Sigmoid colon (tissue), 7 donors: ENCODE results near the gene PDCD4. TPM values are rescaled to one million over a fixed set of nuclear protein-coding genes. Genes with fewer than 3 reads are reported as not detected.

Source experiments
- DNase-seq: peaks from one replicate; pipeline ENCODE4 v3.0.0-alpha.2; 2019
- H3K27ac ChIP-seq, 4 donors: fragments of 200-600 bp; sonication (generic); one replicate each; pipeline ENCODE4 v1.5.1; 2016 to 2019; ENCODE audit warnings: mild to moderate bottlenecking in 1 of 4
- H3K27me3 ChIP-seq, 3 donors: fragments of 200-600 bp; sonication (generic); one replicate each; pipeline ENCODE4 v1.5.1; 2019; ENCODE audit warnings: mild to moderate bottlenecking in 1 of 3
- H3K36me3 ChIP-seq, 4 donors: fragments of 200-600 bp; sonication (generic); one replicate each; pipeline ENCODE4 v1.5.1; 2016 to 2019
- H3K4me1 ChIP-seq, 4 donors: fragments of 200-600 bp; sonication (generic); one replicate each; pipeline ENCODE4 v1.5.1; 2017 to 2019
- H3K4me3 ChIP-seq, 4 donors: fragments of 200-600 bp; sonication (generic); one replicate each; pipeline ENCODE4 v1.5.1; 2017 to 2019; ENCODE audit warnings: mild to moderate bottlenecking in 2 of 4, moderate library complexity in 1 of 4
- H3K9me3 ChIP-seq, 4 donors: fragments of 200-600 bp in 3 of 4; sonication (generic) in 3 of 4; one replicate each; pipeline versions ENCODE4 v1.5.1 to v1.6.1; 2013 to 2019
- EP300 ChIP-seq, 4 donors: sonication (generic); formaldehyde crosslinking; IDR thresholded peaks; one replicate each; pipeline ENCODE4 v1.6.1; 2017; ENCODE audit warnings: antibody characterized with exemption in 4 of 4
- POLR2A ChIP-seq, 2 donors: fragments of 450-650 bp; IDR thresholded peaks; one replicate each; pipeline ENCODE4 v1.6.1; 2016; ENCODE audit warnings: antibody characterized with exemption in 2 of 2, mild to moderate bottlenecking in 2 of 2, moderate library complexity in 2 of 2
- POLR2AphosphoS5 ChIP-seq, 4 donors: sonication (generic); formaldehyde crosslinking; IDR thresholded peaks; one replicate each; pipeline ENCODE4 v1.6.1; 2017; ENCODE audit warnings: antibody characterized with exemption in 4 of 4
- WGBS, 2 donors: extraction: QIAGEN DNeasy Blood & Tissue Kit; methylation state at CpG; one replicate each; pipeline ENCODE4 v1.1.7; 2013; 5-methylcytosine and 5-hydroxymethylcytosine counted together
- intact Hi-C: fragments of 100-400 bp; cut with DNase I; formaldehyde crosslinking; loops from one replicate; pipeline ENCODE4 v1.15.1; 2023
- polyA plus RNA-seq, 3 donors: library from polyadenylated mRNA; stranded (reverse); fragments of 200-250 nt; gene quantifications; one replicate each; pipeline ENCODE4 v1.2.3, GENCODE V29; 2013
- total RNA-seq, 4 donors: library from RNA; depleted of rRNA; stranded (reverse); fragments of >200 nt; gene quantifications; one replicate each; pipeline ENCODE4 v1.1.0, GENCODE V29; 2016
- TF ChIP-seq, protein P1 (sequence below), 4 experiments: fragments of 450-650 bp in 3 of 4; fragments of 200-600 bp in 1 of 4; IDR thresholded peaks; one replicate each; pipeline ENCODE4 v1.5.1; 2016 to 2019; ENCODE audit warnings: antibody characterized with exemption in 4 of 4, mild to moderate bottlenecking in 3 of 4, moderate library complexity in 2 of 4
- donor health status: healthy with polysubstance abuse.
- donor health status: Bipolar disorder and iron deficiency.
- donor health status: healthy.

PDCD4 gene
- total and polyA plus RNA-seq, 7 donors, result 64.3 to 327 (median 140) TPM

DNA sequence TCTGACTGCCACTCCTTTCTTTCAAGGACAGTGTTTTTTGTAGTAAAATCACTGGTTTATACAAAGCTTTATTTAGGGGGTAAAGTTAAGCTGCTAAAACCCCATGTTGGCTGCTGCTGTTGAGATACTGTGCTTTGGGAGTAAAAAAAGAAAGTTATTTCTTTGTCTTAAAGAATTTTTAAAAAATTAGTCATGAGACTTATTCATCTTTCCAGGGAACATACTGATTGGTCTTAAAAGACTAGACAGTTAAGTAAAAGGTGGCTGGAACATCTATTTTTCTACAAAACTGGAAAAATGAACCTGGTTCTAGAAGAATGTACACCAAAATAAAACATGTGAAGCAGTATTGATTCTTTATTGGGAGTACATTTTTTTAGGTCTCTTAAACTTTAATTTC is 26.7 kb downstream of the PDCD4 start:
- no peak for DNase-seq
- Histone ChIP-seq H3K27ac (no peak overlapping the region), H3K9me3 (no peaks in the 10 kb centered on the region), H3K36me3 (peaks cover 0 to 76% (median 17%) of the 10 kb centered on the region in 4 donors), H3K4me1 (peaks cover 0 to 61% (median 32%) of the 10 kb centered on the region in 4 donors), H3K27me3 (no peaks in the 10 kb centered on the region), H3K4me3 (no peak overlapping the region)
- TF ChIP-seq POLR2A (IDR thresholded peaks at IDR 0.05) (no peak), EP300 (IDR thresholded peaks at IDR 0.05) (no peak), POLR2AphosphoS5 (IDR thresholded peaks at IDR 0.05) (no peak)
- TF ChIP-seq, protein P1, sequence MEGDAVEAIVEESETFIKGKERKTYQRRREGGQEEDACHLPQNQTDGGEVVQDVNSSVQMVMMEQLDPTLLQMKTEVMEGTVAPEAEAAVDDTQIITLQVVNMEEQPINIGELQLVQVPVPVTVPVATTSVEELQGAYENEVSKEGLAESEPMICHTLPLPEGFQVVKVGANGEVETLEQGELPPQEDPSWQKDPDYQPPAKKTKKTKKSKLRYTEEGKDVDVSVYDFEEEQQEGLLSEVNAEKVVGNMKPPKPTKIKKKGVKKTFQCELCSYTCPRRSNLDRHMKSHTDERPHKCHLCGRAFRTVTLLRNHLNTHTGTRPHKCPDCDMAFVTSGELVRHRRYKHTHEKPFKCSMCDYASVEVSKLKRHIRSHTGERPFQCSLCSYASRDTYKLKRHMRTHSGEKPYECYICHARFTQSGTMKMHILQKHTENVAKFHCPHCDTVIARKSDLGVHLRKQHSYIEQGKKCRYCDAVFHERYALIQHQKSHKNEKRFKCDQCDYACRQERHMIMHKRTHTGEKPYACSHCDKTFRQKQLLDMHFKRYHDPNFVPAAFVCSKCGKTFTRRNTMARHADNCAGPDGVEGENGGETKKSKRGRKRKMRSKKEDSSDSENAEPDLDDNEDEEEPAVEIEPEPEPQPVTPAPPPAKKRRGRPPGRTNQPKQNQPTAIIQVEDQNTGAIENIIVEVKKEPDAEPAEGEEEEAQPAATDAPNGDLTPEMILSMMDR (IDR thresholded peaks at IDR 0.05), result no peak
- intact Hi-C loops, result no loop called here

DNA sequence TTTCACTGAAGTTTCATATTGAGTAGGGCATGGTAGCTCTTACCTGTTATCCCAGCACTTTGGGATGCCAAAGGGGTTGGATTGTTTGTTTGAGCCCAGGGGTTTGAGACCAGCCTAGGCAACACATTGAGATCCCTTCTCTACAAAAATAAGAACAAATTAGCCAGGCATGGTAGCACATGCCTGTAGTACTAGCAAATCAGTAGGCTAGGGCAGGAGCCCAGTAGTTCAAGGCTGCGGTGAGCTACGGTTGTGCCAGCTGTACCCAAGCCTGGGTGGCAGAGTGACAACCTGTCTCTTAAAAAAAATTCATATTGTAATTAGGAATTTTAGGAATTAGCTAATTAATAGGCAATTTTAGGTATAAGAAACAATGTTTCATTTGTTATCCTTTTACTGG is 29.3 kb downstream of the PDCD4 start:
- Histone ChIP-seq H3K4me3 (no peak overlapping the region), H3K27me3 (no peaks in the 10 kb centered on the region), H3K36me3 (peaks cover 0 to 59% (median 12%) of the 10 kb centered on the region in 4 donors), H3K9me3 (no peaks in the 10 kb centered on the region), H3K27ac (peak overlapping the region in 1 of 4 donors; percentile 44), H3K4me1 (peaks cover 0 to 41% (median 22%) of the 10 kb centered on the region in 4 donors)
- 96 to 98% methylated on average over 2 of the region's 2 CpGs for WGBS, 2 donors
- intact Hi-C loops, result no loop called here
- TF ChIP-seq POLR2AphosphoS5 (IDR thresholded peaks at IDR 0.05) (peak in 1 of 4 donors; percentile 5), POLR2A (IDR thresholded peaks at IDR 0.05) (no peak), EP300 (IDR thresholded peaks at IDR 0.05) (no peak)
- TF ChIP-seq, protein P1 (IDR thresholded peaks at IDR 0.05), result no peak
- no peak for DNase-seq

DNA sequence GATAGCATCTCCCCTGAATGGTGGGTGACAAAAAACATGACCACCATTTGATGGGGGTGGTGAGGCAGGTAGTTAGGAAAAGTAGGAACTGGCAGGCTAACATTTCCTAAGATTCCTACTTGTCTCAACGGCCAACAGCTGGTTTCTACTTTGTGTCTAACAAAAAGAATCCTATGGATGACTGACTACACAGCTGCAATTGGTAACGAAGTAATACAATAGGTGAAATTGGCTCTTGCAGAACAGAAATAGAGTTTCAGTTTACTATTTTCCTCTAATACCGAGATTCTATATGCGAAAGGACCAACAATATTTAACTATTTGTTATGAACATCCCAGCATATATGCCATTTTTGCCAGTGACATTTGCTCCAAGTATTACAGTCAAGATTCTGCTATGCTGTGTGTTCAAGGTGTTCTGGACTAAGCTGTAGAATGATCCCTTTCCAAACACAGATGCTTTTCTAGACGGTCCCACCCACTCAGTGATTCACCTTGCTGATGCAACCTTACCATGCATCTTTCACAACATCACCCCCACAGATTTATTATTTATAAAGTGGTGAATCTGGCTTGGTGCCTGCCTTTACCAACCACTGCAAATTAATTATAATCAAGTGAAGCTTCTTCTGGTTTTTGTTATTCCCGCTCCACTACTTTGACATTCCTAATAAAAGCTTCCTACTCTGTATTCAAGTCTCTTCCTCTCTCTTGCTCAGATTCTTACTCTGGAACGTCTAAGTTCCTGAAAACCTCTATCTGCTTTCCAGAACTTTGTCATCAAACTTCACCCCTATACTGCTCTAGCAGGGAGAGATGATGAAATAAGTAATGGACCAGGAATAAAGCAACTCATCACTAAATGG is 30.5 kb downstream of the PDCD4 start:
- Histone ChIP-seq H3K4me3 (no peak overlapping the region), H3K27me3 (no peaks in the 10 kb centered on the region), H3K4me1 (peaks cover 0 to 29% (median 10%) of the 10 kb centered on the region in 4 donors), H3K27ac (peak overlapping the region in 3 of 4 donors; percentile 31 to 44 (median 32)), H3K9me3 (no peaks in the 10 kb centered on the region), H3K36me3 (peaks cover 0 to 49% (median 14%) of the 10 kb centered on the region in 4 donors)
- DNase-seq, result peak; percentile 68
- WGBS, 2 donors, result 82 to 86% methylated on average over 7 of the region's 7 CpGs
- intact Hi-C loops, result no loop called here
- TF ChIP-seq EP300 (IDR thresholded peaks at IDR 0.05) (no peak), POLR2A (IDR thresholded peaks at IDR 0.05) (no peak), POLR2AphosphoS5 (IDR thresholded peaks at IDR 0.05) (peak in 3 of 4 donors; percentile 31 to 64 (median 41))
- TF ChIP-seq, protein P1 (IDR thresholded peaks at IDR 0.05), result no peak

DNA sequence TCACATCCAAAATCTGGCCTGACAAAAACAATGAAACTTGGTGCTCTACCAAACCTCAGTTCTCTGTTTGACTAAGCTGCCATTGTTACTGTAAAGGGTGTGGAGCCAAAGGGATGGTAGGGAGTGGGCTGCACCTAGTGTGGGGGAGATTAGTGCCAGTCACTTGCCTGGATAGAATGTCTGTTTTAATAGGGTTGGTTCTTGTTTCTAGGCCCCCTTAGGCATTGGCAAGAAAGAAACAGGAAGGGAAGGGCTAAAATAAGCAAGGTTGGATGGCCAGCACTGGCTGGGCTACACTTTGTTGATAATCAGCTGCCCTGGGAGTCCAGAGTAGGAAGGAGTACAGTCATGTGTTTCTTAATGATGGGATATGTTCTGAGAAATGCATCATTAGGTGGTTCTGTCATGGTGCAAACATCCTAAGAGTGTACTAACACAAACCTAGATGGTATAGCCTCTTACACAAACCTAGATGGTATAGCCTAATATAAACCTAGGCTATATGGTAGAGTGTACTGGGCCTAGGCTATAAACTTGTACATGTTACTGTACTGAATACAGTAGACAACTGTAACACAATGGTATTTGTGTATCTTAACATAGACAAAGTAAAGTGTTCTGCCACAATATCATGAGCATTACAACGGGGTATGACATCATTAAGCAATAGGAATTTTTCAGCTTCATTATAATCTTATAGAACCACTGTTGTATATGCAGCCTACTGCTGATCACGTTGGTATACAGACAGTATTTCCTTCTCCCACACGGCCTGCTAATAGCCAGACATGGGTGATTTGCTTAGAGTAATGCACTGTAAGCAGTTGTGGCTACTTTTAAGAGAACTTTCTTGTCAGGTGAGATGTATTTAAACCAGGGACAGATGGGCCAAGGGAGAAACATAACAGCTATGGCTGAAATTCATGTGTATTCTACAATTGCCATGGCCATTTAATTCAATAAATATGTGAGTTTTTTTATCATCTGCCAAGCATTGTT is 31.9 kb downstream of the PDCD4 start:
- WGBS, 2 donors, result 78 to 80% methylated on average over 3 of the region's 3 CpGs
- TF ChIP-seq POLR2AphosphoS5 (IDR thresholded peaks at IDR 0.05), result peak in 2 of 4 donors; percentile 8 to 11
- TF ChIP-seq POLR2A (IDR thresholded peaks at IDR 0.05), result no peak
- TF ChIP-seq, protein P1 (IDR thresholded peaks at IDR 0.05), result no peak
- TF ChIP-seq EP300 (IDR thresholded peaks at IDR 0.05), result no peak
- H3K36me3 ChIP-seq, result peaks cover 0 to 37% (median 12%) of the 10 kb centered on the region in 4 donors
- no peak for DNase-seq
- H3K27ac ChIP-seq, result peak overlapping the region in 1 of 4 donors; percentile 44
- no peaks in the 10 kb centered on the region for H3K9me3 ChIP-seq
- intact Hi-C loops, result no loop called here
- H3K27me3 ChIP-seq, result no peaks in the 10 kb centered on the region
- H3K4me3 ChIP-seq, result no peak overlapping the region
- peaks cover 0 to 22% (median 8%) of the 10 kb centered on the region in 4 donors for H3K4me1 ChIP-seq
